ENCODE data around the gene CDH7. TPM values are rescaled to one million over a fixed set of nuclear protein-coding genes. Genes with fewer than 3 reads are reported as not detected.

Gene CDH7
- total RNA-seq, 1 donor = not detected

GRCh38 chr18:65922103-65922502 is 171.3 kb downstream of the CDH7 start:
- Histone ChIP-seq H3K9me3 (ENCODE audit: low read depth, low read length) (no peaks in the 10 kb centered on the region), H3K4me1 (ENCODE audit: insufficient read depth, low read length) (no peaks in the 10 kb centered on the region), H3K27me3 (ENCODE audit: insufficient read depth, low read length) (no peaks in the 10 kb centered on the region), H3K4me3 (ENCODE audit: low read length) (no peak overlapping the region)

- H3K4me1 ChIP-seq (ENCODE audit: insufficient read depth, low read length) = no peaks in the 10 kb centered on the region
- no peaks in the 10 kb centered on the region for H3K27me3 ChIP-seq (ENCODE audit: insufficient read depth, low read length)
- no peak overlapping the region for H3K4me3 ChIP-seq (ENCODE audit: low read length)
- no peaks in the 10 kb centered on the region for H3K9me3 ChIP-seq (ENCODE audit: low read depth, low read length)
Measured at GRCh38 chr18:65924904-65925303, 174.1 kb downstream of the CDH7 start.

DNA sequence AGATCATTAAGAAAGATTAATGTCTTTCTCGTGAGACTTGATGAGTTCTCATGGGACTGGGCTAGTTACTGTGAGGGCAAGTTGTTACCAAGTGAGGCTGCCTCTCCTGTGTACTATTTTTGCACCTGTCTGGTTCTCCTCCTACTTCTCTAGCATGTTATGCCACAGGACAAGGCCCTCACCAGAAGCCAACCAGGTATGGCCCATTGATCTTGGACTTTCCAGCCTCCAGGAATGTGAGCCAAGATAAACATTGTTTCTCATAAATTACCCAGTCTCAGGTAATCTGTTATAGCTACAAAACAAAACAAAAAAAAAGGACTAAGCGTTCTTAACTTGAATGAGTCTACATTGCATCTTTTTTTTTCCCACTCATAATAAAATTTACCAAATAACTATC is 184.1 kb downstream of the CDH7 start:
- no peaks in the 10 kb centered on the region for H3K27me3 ChIP-seq (ENCODE audit: insufficient read depth, low read length)
- H3K4me3 ChIP-seq (ENCODE audit: low read length) = no peak overlapping the region
- H3K4me1 ChIP-seq (ENCODE audit: insufficient read depth, low read length) = no peaks in the 10 kb centered on the region
- no peaks in the 10 kb centered on the region for H3K9me3 ChIP-seq (ENCODE audit: low read depth, low read length)

DNA sequence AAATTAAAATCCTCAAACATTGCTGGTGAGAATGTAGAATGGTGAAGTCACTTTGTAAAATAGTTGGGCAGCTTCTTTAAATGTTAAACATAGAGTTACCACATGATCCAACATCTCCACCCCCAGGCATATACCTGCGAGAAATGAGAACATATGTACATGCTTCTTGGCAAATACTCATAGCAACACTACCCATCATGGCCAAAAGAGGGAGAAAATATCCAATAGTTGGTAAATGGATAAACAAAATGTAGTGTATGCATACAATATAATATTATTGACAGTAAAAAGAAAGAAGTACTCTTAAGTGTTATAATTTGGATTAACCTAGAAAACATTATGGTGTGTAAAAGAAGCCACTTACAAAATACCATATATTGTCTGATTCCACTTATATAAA is 185.9 kb downstream of the CDH7 start:
- Histone ChIP-seq H3K4me3 (ENCODE audit: low read length) (no peak overlapping the region), H3K4me1 (ENCODE audit: insufficient read depth, low read length) (no peaks in the 10 kb centered on the region), H3K9me3 (ENCODE audit: low read depth, low read length) (no peaks in the 10 kb centered on the region), H3K27me3 (ENCODE audit: insufficient read depth, low read length) (no peaks in the 10 kb centered on the region)

- Histone ChIP-seq H3K4me1 (ENCODE audit: insufficient read depth, low read length) (no peaks in the 10 kb centered on the region), H3K27me3 (ENCODE audit: insufficient read depth, low read length) (no peaks in the 10 kb centered on the region), H3K9me3 (ENCODE audit: low read depth, low read length) (no peaks in the 10 kb centered on the region), H3K4me3 (ENCODE audit: low read length) (no peak overlapping the region)
Measured at GRCh38 chr18:65937180-65937579, 186.4 kb downstream of the CDH7 start.

DNA sequence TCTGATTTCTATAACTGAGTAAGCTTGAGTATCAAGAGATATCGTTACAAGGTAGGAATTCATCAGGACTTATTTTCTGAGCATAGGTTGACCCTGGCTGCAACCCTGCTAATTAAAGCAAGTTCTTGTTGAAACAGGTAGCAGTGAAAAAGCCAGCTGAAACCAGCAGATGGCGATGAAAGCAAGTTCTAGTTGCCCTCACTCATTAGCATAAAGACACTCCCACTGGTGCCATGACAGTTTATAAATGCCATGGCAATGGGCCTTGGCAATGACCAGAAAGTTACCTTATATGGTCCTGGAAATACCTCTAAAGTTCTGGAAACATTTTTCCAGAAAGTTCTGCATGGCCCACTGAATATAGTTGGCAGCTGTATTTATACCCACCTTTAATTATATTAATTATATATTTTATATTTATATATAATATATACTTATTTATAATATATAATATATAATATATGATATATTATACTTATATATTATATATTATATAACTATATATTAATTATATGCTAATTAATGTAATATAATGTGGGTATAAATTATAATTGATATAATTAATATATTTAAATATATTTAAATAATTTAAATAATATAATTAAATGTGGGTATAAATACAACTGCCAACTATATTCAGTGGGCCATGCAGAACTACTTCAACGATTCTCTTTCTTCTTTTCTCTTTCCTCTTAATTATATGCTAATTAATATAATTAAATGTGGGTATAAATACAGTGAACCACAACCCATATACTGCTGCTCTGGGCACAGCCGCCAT is 188.0 kb downstream of the CDH7 start:
- Histone ChIP-seq H3K27me3 (ENCODE audit: insufficient read depth, low read length) (no peaks in the 10 kb centered on the region), H3K4me3 (ENCODE audit: low read length) (no peak overlapping the region), H3K4me1 (ENCODE audit: insufficient read depth, low read length) (no peaks in the 10 kb centered on the region), H3K9me3 (ENCODE audit: low read depth, low read length) (no peaks in the 10 kb centered on the region)
